Cortex of kidney (tissue), 1 donor: Measurements from ENCODE around the gene TPST1.
"Not testable (repeated sequence)": the region's sequence is repeated elsewhere in the genome, so short reads cannot be mapped to it uniquely, and the experiment has no call there.

Experiments used
- DNase-seq: peaks from one replicate; lab custom pipeline; 2025; lab: John Stamatoyannopoulos, UW

TPST1 gene

GRCh38 chr7:66379542-66380160 is 174.5 kb downstream of the TPST1 start:
- no peak for DNase-seq

- DNase-seq: no peak
These were observed 175.2 kb downstream of the TPST1 start for GRCh38 chr7:66380272-66380888.

- not testable (repeated sequence) for DNase-seq
These were observed 177.2 kb downstream of the TPST1 start for GRCh38 chr7:66382182-66382923.

GRCh38 chr7:66385191-66385905 is 180.2 kb downstream of the TPST1 start:
- DNase-seq: not testable (repeated sequence)

DNA sequence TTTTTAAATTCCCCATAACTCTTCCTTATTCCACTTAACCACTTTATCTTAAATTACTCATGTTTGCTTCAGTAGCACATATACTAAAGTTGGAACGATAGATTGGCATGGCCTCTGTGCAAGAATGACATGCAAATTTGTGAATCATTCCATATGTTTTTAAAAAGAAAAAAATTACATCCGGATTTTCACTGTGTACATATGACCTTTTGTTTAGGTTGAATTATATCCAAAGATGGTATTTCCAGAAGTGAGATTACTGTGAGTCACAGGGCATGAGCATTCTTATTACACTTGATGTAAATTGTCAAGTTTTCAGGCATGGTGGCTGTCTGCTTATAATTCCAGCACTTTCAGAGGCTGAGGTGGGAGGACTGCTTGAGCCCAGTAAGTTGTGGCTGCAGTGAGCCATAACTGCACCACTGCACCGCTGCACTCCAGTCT is 190.0 kb downstream of the TPST1 start:
- DNase-seq: not testable (repeated sequence)

DNA sequence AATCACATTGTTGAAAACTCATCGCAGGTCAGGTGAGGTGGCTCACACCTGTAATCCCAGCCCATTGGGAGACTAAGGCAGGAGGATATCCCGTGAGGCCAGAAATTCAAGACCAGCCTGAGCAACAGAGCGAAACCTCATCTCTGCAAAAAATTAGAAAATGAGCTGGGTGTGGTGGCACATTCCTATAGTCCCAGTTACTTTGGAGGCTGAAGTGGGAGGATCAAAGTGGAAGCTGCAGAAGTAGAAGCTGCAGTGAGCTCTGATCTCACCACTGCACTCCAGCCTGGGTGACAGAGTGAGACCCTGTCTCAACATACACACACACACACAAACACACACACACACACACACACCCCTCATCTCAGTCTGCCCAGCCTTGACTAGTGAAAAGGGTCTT is 190.9 kb downstream of the TPST1 start:
- DNase-seq: not testable (repeated sequence)

- DNase-seq: not testable (repeated sequence)
These were observed 193.7 kb downstream of the TPST1 start for GRCh38 chr7:66398841-66399240.

GRCh38 chr7:66399566-66399965 is 194.4 kb downstream of the TPST1 start:
- DNase-seq: no peak

- DNase-seq: no peak
These were observed 195.3 kb downstream of the TPST1 start for GRCh38 chr7:66400400-66400799.

DNA sequence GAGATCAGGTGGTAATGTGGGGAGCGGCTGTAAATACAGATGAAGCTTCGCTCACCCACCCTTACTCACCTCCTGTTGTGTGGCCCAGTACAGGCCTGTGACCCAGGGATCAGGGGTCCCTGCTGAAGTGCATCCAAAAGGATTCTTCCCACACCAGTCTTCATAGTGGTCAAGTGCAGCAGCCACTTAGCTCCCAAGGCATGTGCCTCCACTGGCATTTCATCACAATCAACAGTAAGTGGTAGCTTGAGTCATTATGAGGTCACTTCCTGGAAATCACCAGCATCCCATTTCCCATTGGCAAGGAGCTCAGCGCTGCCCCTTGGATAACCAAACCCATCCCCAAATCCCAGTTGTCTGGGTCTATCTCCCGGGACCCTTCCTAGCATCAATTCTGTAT is 196.0 kb downstream of the TPST1 start:
- DNase-seq: not testable (repeated sequence)

GRCh38 chr7:66401932-66402331 is 196.8 kb downstream of the TPST1 start:
- DNase-seq: not testable (repeated sequence)

GRCh38 chr7:66403564-66403963 is 198.4 kb downstream of the TPST1 start:
- DNase-seq: no peak

- DNase-seq: no peak
These were observed 204.4 kb downstream of the TPST1 start for GRCh38 chr7:66409493-66409892.
